ENCODE results near the gene PARD3. TPM values are rescaled to one million over a fixed set of nuclear protein-coding genes. Genes with fewer than 3 reads are reported as not detected.

Gene PARD3
- total RNA-seq, 2 donors from 2014 or later: 31.6 to 41.6 TPM

GRCh38 chr10:34341473-34341872 lies 473.6 kb downstream of the PARD3 start:
- Histone ChIP-seq H3K4me3 (no peak overlapping the region), H3K9me3 (no peaks in the 10 kb centered on the region), H3K27ac (no peak overlapping the region), H3K27me3 (no peaks in the 10 kb centered on the region), H3K4me1 (no peaks in the 10 kb centered on the region), H3K36me3 (no peaks in the 10 kb centered on the region)
- no peak for TF ChIP-seq CTCF (IDR thresholded peaks at IDR 0.05)
- no peak for DNase-seq (ENCODE audit: low spot score)

- TF ChIP-seq CTCF (IDR thresholded peaks at IDR 0.05): no peak
- Histone ChIP-seq H3K4me1 (no peaks in the 10 kb centered on the region), H3K27me3 (no peaks in the 10 kb centered on the region), H3K9me3 (no peaks in the 10 kb centered on the region), H3K36me3 (no peaks in the 10 kb centered on the region), H3K27ac (no peak overlapping the region), H3K4me3 (no peak overlapping the region)
- DNase-seq (ENCODE audit: low spot score): no peak
Measured at GRCh38 chr10:34340934-34341333, 474.2 kb downstream of the PARD3 start.

- H3K36me3 ChIP-seq: no peaks in the 10 kb centered on the region
- no peak overlapping the region for H3K4me3 ChIP-seq
- H3K27me3 ChIP-seq: no peaks in the 10 kb centered on the region
- no peak for DNase-seq (ENCODE audit: low spot score)
- no peak overlapping the region for H3K27ac ChIP-seq
- no peaks in the 10 kb centered on the region for H3K9me3 ChIP-seq
- H3K4me1 ChIP-seq: no peaks in the 10 kb centered on the region
- no peak for TF ChIP-seq CTCF (IDR thresholded peaks at IDR 0.05)
Measured at GRCh38 chr10:34339816-34340553, 475.1 kb downstream of the PARD3 start.

GRCh38 chr10:34337917-34338316 lies 477.2 kb downstream of the PARD3 start:
- no peak for DNase-seq (ENCODE audit: low spot score)
- H3K4me3 ChIP-seq: no peak overlapping the region
- H3K36me3 ChIP-seq: no peaks in the 10 kb centered on the region
- no peaks in the 10 kb centered on the region for H3K27me3 ChIP-seq
- no peaks in the 10 kb centered on the region for H3K9me3 ChIP-seq
- TF ChIP-seq CTCF (IDR thresholded peaks at IDR 0.05): no peak
- no peaks in the 10 kb centered on the region for H3K4me1 ChIP-seq
- no peak overlapping the region for H3K27ac ChIP-seq

- Histone ChIP-seq H3K27ac (no peak overlapping the region), H3K4me3 (no peak overlapping the region), H3K9me3 (no peaks in the 10 kb centered on the region), H3K4me1 (no peaks in the 10 kb centered on the region), H3K36me3 (no peaks in the 10 kb centered on the region), H3K27me3 (no peaks in the 10 kb centered on the region)
- no peak for DNase-seq (ENCODE audit: low spot score)
- no peak for TF ChIP-seq CTCF (IDR thresholded peaks at IDR 0.05)
Measured at GRCh38 chr10:34335960-34336690, 479.0 kb downstream of the PARD3 start.
